Measurements from ENCODE around the gene ABCF3.
A peak's percentile ranks its signal among the peaks of the same experiment; 100 is the strongest.
"Not testable (repeated sequence)": the region's sequence is repeated elsewhere in the genome, so short reads cannot be mapped to it uniquely, and the experiment has no call there.

The ABCF3 gene

DNA sequence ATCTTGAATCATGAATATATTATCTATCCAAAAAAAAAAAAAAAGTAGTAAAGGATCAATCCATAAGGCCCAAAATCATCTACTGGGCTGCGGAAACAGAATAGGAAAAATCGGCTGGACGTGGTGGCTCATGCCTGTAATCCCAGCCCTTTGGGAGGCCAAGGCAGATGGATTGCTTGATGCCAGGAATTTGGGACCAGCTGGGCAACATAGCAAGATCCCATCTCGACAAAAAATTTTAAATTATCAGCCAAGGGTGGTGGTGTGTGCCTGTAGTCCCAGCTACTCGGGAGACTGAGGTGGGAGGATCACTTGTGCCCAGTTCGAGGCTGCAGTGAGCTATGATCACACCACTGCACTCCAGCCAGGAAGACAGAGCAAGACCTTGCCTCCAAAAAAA, 36.9 kb upstream of the ABCF3 start:
- DNase-seq (ENCODE audit: low read depth, low spot score): no peak
- TF ChIP-seq FOXP2 (optimal IDR thresholded peaks at IDR 0.05; ENCODE audit: control extremely low read depth, extremely low read length, insufficient read depth) (no peak), POLR2AphosphoS5 (IDR thresholded peaks at IDR 0.05; ENCODE audit: borderline replicate concordance, low read depth, low read length) (no peak), EZH2 (IDR thresholded peaks at IDR 0.05) (no peak)
- H3K27ac ChIP-seq: 0 out of 2 replicates have a peak overlapping the region, but pooled peaks have one; percentile 9
- peaks cover 20% of the 10 kb centered on the region for H3K36me3 ChIP-seq (ENCODE audit: insufficient read depth, low read length)
- no peak overlapping the region for H3K9ac ChIP-seq (ENCODE audit: insufficient read length)
- no peaks in the 10 kb centered on the region for H3K9me3 ChIP-seq (ENCODE audit: low read depth, low read length)
- no peak overlapping the region for H3K4me3 ChIP-seq

- DNase-seq (ENCODE audit: low read depth, low spot score); H3K4me3 ChIP-seq; H3K9ac ChIP-seq (ENCODE audit: insufficient read length); H3K9me3 ChIP-seq (ENCODE audit: low read depth, low read length); H3K27ac ChIP-seq: not testable (repeated sequence)
- peaks cover 14% of the 10 kb centered on the region for H3K36me3 ChIP-seq (ENCODE audit: insufficient read depth, low read length)
These were observed 36.2 kb upstream of the ABCF3 start for GRCh38 chr3:184149770-184150169.

- Histone ChIP-seq H3K9ac (ENCODE audit: insufficient read length) (peak within 1 kb of the TSS; percentile 95), H3K36me3 (ENCODE audit: insufficient read depth, low read length) (0 out of 2 replicates have a peak, but pooled peaks cover 3% of the 10 kb centered on the region), H3K27ac (peak within 1 kb of the TSS; percentile 67), H3K9me3 (ENCODE audit: low read depth, low read length) (no peaks in the 10 kb centered on the region), H3K4me3 (peak within 1 kb of the TSS; percentile 100)
- peak; percentile 49; the same call in 1 of the 2 replicates for TF ChIP-seq POLR2AphosphoS5 (IDR thresholded peaks at IDR 0.05; ENCODE audit: borderline replicate concordance, low read depth, low read length)
- TF ChIP-seq EZH2 (IDR thresholded peaks at IDR 0.05): no peak
- DNase-seq (ENCODE audit: low read depth, low spot score): no peak
These were observed 30.9 kb upstream of the ABCF3 start, which contains the start of gene DVL3 for GRCh38 chr3:184154885-184155643. TSS of gene DVL3 (plus strand) at chr3:184155377. CDS start at chr3:184155636, 259 bp downstream.

GRCh38 chr3:184155644-184156521, 30.1 kb upstream of the ABCF3 start:
- DNase-seq (ENCODE audit: low read depth, low spot score): no peak
- peak overlapping the region; percentile 95 for H3K9ac ChIP-seq (ENCODE audit: insufficient read length)
- TF ChIP-seq FOXP2 (optimal IDR thresholded peaks at IDR 0.05; ENCODE audit: control extremely low read depth, extremely low read length, insufficient read depth) (no peak), POLR2AphosphoS5 (IDR thresholded peaks at IDR 0.05; ENCODE audit: borderline replicate concordance, low read depth, low read length) (no peak; the same call in 1 of the 2 replicates), EZH2 (IDR thresholded peaks at IDR 0.05) (no peak)
- peak overlapping the region; percentile 67 for H3K27ac ChIP-seq
- peak overlapping the region; percentile 100 for H3K4me3 ChIP-seq
- no peaks in the 10 kb centered on the region for H3K9me3 ChIP-seq (ENCODE audit: low read depth, low read length)
- 0 out of 2 replicates have a peak, but pooled peaks cover 3% of the 10 kb centered on the region for H3K36me3 ChIP-seq (ENCODE audit: insufficient read depth, low read length)

DNA sequence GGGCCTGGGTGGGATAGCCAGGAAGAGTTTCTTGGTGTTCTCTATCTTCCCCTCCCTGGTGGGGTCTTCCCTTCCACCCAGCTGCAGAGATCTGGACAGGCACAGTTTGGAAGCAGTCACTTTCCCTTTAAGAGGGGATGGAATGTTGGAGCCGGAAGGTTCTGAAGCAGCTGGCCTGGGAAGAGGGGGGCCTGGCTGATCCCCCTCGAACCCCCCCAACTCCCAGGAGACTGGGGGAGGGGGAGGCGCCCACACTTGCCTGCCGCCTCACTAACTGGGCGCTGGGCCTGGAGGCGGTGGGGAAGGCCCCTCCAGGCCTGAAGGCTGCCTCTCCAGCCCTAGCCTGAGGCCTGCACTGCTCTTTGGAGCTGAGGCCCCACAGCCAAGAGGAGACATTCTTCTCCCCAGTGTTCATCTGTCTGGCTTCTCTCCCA, 29.5 kb upstream of the ABCF3 start:
- Histone ChIP-seq H3K9ac (ENCODE audit: insufficient read length) (peak overlapping the region; percentile 95), H3K36me3 (ENCODE audit: insufficient read depth, low read length) (peaks cover 3% of the 10 kb centered on the region; the same call in 1 of the 2 replicates), H3K9me3 (ENCODE audit: low read depth, low read length) (no peaks in the 10 kb centered on the region), H3K27ac (peak overlapping the region; percentile 60), H3K4me3 (peak overlapping the region; percentile 100)
- TF ChIP-seq FOXP2 (optimal IDR thresholded peaks at IDR 0.05; ENCODE audit: control extremely low read depth, extremely low read length, insufficient read depth) (peak; percentile 24), EZH2 (IDR thresholded peaks at IDR 0.05) (no peak), POLR2AphosphoS5 (IDR thresholded peaks at IDR 0.05; ENCODE audit: borderline replicate concordance, low read depth, low read length) (no peak)
- DNase-seq (ENCODE audit: low read depth, low spot score): no peak

- peak overlapping the region; percentile 100 for H3K4me3 ChIP-seq
- H3K36me3 ChIP-seq (ENCODE audit: insufficient read depth, low read length): peaks cover 7% of the 10 kb centered on the region; the same call in 1 of the 2 replicates
- DNase-seq (ENCODE audit: low read depth, low spot score): no peak
- H3K27ac ChIP-seq: peak overlapping the region; percentile 60
- H3K9me3 ChIP-seq (ENCODE audit: low read depth, low read length): no peaks in the 10 kb centered on the region
- peak overlapping the region; percentile 95 for H3K9ac ChIP-seq (ENCODE audit: insufficient read length)
- no peak for TF ChIP-seq FOXP2 (optimal IDR thresholded peaks at IDR 0.05; ENCODE audit: control extremely low read depth, extremely low read length, insufficient read depth)
These were observed 28.8 kb upstream of the ABCF3 start for GRCh38 chr3:184157206-184157605.

- no peak overlapping the region for H3K27ac ChIP-seq
- TF ChIP-seq POLR2AphosphoS5 (IDR thresholded peaks at IDR 0.05; ENCODE audit: borderline replicate concordance, low read depth, low read length): no peak
- no peak for TF ChIP-seq EZH2 (IDR thresholded peaks at IDR 0.05)
- TF ChIP-seq FOXP2 (optimal IDR thresholded peaks at IDR 0.05; ENCODE audit: control extremely low read depth, extremely low read length, insufficient read depth): no peak
- H3K9ac ChIP-seq (ENCODE audit: insufficient read length): no peak overlapping the region
- no peaks in the 10 kb centered on the region for H3K9me3 ChIP-seq (ENCODE audit: low read depth, low read length)
- H3K4me3 ChIP-seq: no peak overlapping the region
- no peak for DNase-seq (ENCODE audit: low read depth, low spot score)
- H3K36me3 ChIP-seq (ENCODE audit: insufficient read depth, low read length): peaks cover 10% of the 10 kb centered on the region; the same call in 1 of the 2 replicates
These were observed 27.6 kb upstream of the ABCF3 start for GRCh38 chr3:184158404-184158803.

DNA sequence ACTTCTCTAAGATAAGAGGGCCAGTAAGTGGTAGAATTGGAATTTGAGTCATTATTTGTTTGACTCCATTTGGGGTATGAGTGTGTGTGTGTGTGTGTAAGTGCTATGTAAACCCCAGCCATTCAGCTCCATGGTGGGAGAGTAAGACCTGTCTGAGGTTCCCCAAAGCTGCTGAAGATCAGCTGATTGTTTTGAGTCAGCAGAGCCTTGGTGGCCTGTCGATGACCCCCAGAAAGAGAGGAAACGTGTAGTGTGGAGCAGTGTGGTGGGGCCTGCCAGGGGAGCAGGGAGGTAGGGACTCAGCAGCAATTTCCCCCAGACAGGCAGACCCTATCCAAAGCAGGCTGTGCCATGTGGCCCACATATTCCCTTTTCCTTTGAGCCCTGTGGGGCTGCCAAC, 25.5 kb upstream of the ABCF3 start:
- Histone ChIP-seq H3K4me3 (no peak overlapping the region), H3K9me3 (ENCODE audit: low read depth, low read length) (no peaks in the 10 kb centered on the region), H3K27ac (no peak overlapping the region), H3K36me3 (ENCODE audit: insufficient read depth, low read length) (peaks cover 31% of the 10 kb centered on the region; the same call in 1 of the 2 replicates), H3K9ac (ENCODE audit: insufficient read length) (no peak overlapping the region)
- DNase-seq (ENCODE audit: low read depth, low spot score): no peak
- TF ChIP-seq POLR2AphosphoS5 (IDR thresholded peaks at IDR 0.05; ENCODE audit: borderline replicate concordance, low read depth, low read length) (no peak), EZH2 (IDR thresholded peaks at IDR 0.05) (no peak), FOXP2 (optimal IDR thresholded peaks at IDR 0.05; ENCODE audit: control extremely low read depth, extremely low read length, insufficient read depth) (no peak)

DNA sequence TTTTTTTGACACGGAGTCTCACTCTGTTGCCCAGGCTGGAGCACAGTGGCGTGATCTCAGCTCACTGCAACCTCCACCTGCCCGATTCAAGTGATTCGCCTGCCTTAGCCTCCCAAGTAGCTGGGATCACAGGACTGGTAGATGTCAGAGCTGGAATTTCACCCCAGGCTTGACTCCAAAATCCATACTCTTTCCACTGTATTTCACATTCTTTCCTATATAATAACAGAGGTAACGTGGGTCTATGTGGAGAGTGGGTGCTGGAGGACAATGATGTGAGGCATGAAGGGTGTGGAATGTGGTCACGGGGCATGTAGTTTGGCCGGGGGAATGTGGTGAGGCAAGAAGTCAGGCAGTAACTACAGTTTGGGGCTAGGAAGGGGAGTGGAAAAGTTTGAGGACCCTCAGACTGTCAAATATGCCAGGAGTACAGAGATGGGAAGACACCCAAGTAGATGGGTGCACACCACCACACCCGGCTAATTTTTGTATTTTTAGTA, 23.4 kb upstream of the ABCF3 start:
- H3K9ac ChIP-seq (ENCODE audit: insufficient read length); DNase-seq (ENCODE audit: low read depth, low spot score); H3K4me3 ChIP-seq; H3K27ac ChIP-seq; H3K9me3 ChIP-seq (ENCODE audit: low read depth, low read length): not testable (repeated sequence)
- H3K36me3 ChIP-seq (ENCODE audit: insufficient read depth, low read length): peaks cover 52% of the 10 kb centered on the region

Measured in SK-N-MC (cell line).